Measurements from ENCODE around the gene IL1R1. TPM values are rescaled to one million over a fixed set of nuclear protein-coding genes. Genes with fewer than 3 reads are reported as not detected.
A peak's percentile ranks its signal among the peaks of the same experiment; 100 is the strongest.

IL1R1 gene
- total and polyA plus RNA-seq, 10 of the 15 experiments (the other 5 are each of a cell fraction or from before 2014, with no cell fraction given), result 0.17 to 13.2 (median 0.53) TPM

DNA sequence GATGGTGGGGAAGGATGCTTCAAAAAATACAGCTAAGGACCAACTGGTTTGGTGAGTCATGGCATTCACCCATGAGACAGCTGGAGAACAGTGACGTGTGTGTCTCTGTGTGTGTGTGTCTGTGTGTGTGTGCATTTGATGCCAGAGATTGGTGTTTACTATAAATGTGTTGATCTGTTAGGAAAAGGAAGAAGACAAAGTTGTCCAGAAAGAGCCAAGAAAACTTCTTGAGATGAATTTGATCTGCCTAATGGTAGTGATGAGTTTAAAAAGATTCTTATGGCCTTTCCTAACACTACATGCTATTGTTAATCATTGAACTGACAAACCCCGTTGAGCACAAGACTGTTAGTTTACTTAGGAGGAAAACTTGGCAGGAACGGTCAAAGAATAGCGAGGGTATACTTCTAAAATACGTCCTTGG is 36.4 kb upstream of the IL1R1 start (continued):
- TF ChIP-seq NFYA (IDR thresholded peaks at IDR 0.05; ENCODE audit: borderline replicate concordance, low read depth, low read length), result no peak
- TF ChIP-seq, protein P1, sequence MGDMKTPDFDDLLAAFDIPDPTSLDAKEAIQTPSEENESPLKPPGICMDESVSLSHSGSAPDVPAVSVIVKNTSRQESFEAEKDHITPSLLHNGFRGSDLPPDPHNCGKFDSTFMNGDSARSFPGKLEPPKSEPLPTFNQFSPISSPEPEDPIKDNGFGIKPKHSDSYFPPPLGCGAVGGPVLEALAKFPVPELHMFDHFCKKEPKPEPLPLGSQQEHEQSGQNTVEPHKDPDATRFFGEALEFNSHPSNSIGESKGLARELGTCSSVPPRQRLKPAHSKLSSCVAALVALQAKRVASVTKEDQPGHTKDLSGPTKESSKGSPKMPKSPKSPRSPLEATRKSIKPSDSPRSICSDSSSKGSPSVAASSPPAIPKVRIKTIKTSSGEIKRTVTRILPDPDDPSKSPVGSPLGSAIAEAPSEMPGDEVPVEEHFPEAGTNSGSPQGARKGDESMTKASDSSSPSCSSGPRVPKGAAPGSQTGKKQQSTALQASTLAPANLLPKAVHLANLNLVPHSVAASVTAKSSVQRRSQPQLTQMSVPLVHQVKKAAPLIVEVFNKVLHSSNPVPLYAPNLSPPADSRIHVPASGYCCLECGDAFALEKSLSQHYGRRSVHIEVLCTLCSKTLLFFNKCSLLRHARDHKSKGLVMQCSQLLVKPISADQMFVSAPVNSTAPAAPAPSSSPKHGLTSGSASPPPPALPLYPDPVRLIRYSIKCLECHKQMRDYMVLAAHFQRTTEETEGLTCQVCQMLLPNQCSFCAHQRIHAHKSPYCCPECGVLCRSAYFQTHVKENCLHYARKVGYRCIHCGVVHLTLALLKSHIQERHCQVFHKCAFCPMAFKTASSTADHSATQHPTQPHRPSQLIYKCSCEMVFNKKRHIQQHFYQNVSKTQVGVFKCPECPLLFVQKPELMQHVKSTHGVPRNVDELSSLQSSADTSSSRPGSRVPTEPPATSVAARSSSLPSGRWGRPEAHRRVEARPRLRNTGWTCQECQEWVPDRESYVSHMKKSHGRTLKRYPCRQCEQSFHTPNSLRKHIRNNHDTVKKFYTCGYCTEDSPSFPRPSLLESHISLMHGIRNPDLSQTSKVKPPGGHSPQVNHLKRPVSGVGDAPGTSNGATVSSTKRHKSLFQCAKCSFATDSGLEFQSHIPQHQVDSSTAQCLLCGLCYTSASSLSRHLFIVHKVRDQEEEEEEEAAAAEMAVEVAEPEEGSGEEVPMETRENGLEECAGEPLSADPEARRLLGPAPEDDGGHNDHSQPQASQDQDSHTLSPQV (IDR thresholded peaks at IDR 0.05), result peak; percentile 6; the same call in 1 of the 2 replicates
- no peak for TF ChIP-seq POLR2A (IDR thresholded peaks at IDR 0.05; ENCODE audit: low read depth, low read length)
- no peak for TF ChIP-seq CBX3 (IDR thresholded peaks at IDR 0.05; ENCODE audit: borderline replicate concordance, low read depth)
- TF ChIP-seq, protein P2, sequence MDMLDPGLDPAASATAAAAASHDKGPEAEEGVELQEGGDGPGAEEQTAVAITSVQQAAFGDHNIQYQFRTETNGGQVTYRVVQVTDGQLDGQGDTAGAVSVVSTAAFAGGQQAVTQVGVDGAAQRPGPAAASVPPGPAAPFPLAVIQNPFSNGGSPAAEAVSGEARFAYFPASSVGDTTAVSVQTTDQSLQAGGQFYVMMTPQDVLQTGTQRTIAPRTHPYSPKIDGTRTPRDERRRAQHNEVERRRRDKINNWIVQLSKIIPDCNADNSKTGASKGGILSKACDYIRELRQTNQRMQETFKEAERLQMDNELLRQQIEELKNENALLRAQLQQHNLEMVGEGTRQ (IDR thresholded peaks at IDR 0.05; ENCODE audit: borderline replicate concordance, low read depth, low read length), result no peak
- no peak for TF ChIP-seq SRF (IDR thresholded peaks at IDR 0.05; ENCODE audit: low read depth in 2 of 2, low read length in 2 of 2)
- TF ChIP-seq EP300 (IDR thresholded peaks at IDR 0.05; ENCODE audit: borderline replicate concordance in 1 of 2, control insufficient read depth in 1 of 2, low read depth in 2 of 2, low read length in 2 of 2), result no peak
- TF ChIP-seq PAX5 (IDR thresholded peaks at IDR 0.05; ENCODE audit: borderline replicate concordance, low read depth, low read length), result no peak
